LNCAP (cell line): Measurements from ENCODE around the gene PPP4R4.

Experiments used
- CTCF ChIP-seq: fragments of 450-650 bp; IDR thresholded peaks from 2 replicates; pipeline ENCODE4 v1.5.1; 2017; ENCODE audit warnings: mild to moderate bottlenecking

PPP4R4 gene

GRCh38 chr14:94269156-94269555 lies 95.0 kb downstream of the PPP4R4 start:
- no peak for TF ChIP-seq CTCF

DNA sequence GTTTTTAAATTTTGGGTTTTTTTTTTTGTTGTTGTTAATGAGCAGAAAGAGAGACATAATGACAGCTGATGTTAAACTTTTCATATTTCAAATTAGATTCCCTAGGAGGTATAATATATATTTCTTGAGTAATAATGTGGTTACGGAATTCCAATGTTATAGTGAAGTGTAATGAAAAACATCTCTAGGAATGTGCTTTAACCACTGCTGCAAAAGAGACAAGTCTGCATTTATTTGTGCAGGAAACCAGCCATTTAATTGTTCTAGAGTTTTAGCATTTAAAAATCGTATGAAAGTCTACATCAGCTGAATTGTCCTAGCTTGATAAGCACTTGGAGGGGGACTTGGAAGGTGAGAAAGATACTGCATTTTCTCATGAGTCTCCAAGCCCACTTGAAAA lies 104.6 kb downstream of the PPP4R4 start:
- no peak for TF ChIP-seq CTCF

GRCh38 chr14:94282991-94283723 lies 109.0 kb downstream of the PPP4R4 start:
- TF ChIP-seq CTCF, result no peak

DNA sequence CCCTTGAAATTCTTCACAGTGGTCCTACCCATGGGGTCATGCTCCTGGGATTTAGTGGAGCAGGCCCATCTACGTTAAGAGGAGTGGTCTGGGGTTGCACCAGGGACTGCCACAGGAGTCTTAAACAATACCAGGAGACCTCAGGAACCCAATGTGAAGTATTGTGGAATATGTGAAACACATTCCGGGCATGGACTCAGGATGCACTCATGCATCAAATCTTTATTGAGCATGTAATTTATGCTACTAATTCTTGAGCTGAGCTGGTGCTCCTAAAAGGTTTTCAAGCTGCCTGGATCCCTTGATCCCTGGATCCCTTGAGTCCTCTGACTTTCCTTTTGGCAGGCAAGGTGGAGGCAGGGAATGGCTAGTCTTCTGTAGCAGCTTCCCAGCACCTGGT lies 110.1 kb downstream of the PPP4R4 start:
- TF ChIP-seq CTCF, result no peak

- TF ChIP-seq CTCF, result no peak
These were observed 111.0 kb downstream of the PPP4R4 start for GRCh38 chr14:94285158-94285557.

DNA sequence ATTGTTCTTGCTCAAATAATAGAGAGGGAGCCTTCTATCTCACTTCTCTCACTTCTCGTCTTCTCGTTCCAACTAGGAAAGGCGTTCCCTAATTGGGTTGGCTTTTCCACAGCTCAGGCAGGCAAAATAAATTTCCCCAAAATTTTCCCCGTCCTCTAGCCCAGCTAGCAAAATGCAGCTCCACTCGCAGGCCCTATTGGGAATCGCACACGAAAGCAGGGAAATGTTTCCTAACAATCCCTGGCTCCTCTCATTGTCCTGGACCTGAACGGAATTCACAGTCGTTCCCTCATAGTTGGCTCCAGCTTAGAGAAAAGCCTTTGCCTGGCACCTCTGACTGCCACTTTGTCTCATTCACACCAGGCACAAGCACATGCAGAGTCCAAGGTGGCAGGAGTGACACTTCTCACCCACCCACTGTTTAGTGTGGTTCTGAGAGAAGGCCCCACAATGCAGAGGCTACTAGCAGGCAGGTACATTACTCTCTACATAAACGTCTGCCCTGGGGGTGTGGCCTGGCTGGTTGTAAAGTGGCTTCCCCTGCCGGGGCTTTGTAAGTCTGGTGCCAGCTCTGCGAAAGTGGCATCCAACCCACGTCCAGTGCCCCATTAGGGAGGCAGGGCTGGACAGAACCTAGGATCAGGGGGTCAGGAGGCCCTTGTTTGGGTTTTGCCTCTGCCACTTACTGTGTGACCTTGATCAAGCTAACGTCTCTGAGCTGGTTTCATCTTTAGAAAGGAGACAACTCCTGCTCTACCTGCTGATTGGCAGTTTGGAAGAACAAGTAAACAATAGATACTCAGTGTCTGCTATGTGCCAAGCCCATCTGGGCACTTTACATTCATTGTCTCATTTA lies 114.7 kb downstream of the PPP4R4 start:
- TF ChIP-seq CTCF, result no peak

DNA sequence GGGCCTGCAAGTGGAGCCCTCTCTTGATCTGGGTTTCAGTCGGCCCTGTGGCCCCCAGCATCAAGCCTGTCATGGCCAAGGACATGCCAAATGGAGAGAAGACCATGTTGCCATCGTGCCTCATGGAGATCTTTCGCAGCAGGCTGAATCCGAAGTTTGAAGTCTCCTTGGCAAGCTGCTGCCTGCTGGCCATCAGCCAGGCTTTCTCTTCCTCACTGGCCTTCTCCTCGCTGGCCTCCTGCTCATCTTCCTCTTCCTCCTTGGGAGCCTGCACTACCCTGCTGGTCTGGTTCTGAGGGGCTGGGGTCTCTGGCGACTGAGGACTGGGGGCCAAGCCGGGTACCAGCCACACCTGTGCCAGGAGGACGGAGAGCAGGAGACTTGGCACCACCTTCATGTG lies 116.1 kb downstream of the PPP4R4 start:
- no peak for TF ChIP-seq CTCF
